Naive B cell (primary cell): ENCODE data around the gene ZAP70. TPM values are rescaled to one million over a fixed set of nuclear protein-coding genes. Genes with fewer than 3 reads are reported as not detected.

Source experiments
- ATAC-seq, 2 donors: fragments of 150-1000 bp; cut with Tn5 transposase; 2 replicates each; pipeline ENCODE4 v1.10.0; 2021; ENCODE audit warnings: low read depth in 2 of 2, mild to moderate bottlenecking in 2 of 2, moderate library complexity in 2 of 2
- DNase-seq: peaks from one replicate; pipeline ENCODE4 v3.0.0; 2022
- H3K27ac Mint-ChIP-seq, 6 donors: one replicate each; pipeline ENCODE4 v1.8.0; 2020 to 2022; ENCODE audit warnings: mild to moderate bottlenecking in 6 of 6, mixed read lengths in 6 of 6, moderate library complexity in 5 of 6, inconsistent platforms in 2 of 6
- H3K27me3 Mint-ChIP-seq, 3 donors: one replicate each; pipeline ENCODE4 v1.8.0; 2021 to 2022; ENCODE audit warnings: mixed read lengths in 3 of 3, mild to moderate bottlenecking in 1 of 3
- H3K36me3 Mint-ChIP-seq, 2 donors: one replicate each; pipeline ENCODE4 v1.8.0; 2020 to 2022; ENCODE audit warnings: mixed read lengths in 2 of 2, inconsistent platforms in 1 of 2, mild to moderate bottlenecking in 1 of 2
- H3K4me1 Mint-ChIP-seq, 3 donors: one replicate each; pipeline ENCODE4 v1.8.0; 2020 to 2022; ENCODE audit warnings: mixed read lengths in 3 of 3, inconsistent platforms in 1 of 3, mild to moderate bottlenecking in 1 of 3, moderate library complexity in 1 of 3
- H3K4me3 Mint-ChIP-seq, 8 donors: one replicate each; pipeline ENCODE4 v1.8.0; 2020 to 2022; ENCODE audit warnings: mild to moderate bottlenecking in 8 of 8, mixed read lengths in 8 of 8, moderate library complexity in 8 of 8, inconsistent platforms in 2 of 8
- H3K9me3 Mint-ChIP-seq, 7 donors: one replicate each; pipeline ENCODE4 v1.8.0; 2020 to 2022; ENCODE audit warnings: mixed read lengths in 7 of 7, mild to moderate bottlenecking in 5 of 7, inconsistent platforms in 2 of 7, moderate library complexity in 1 of 7
- polyA plus RNA-seq, 6 donors: library from polyadenylated mRNA; unstranded; fragments of 300-500 nt; fragmentation: Illumina TruSeq; gene quantifications; one replicate each; pipeline ENCODE4 v1.2.3, GENCODE V29; 2021; ENCODE audit warnings: low read depth in 6 of 6

Gene ZAP70
- polyA plus RNA-seq, 6 donors from 2014 or later, result 1.6 to 3.6 (median 2.6) TPM

GRCh38 chr2:97736185-97736584 is 22.8 kb downstream of the ZAP70 start:
- H3K36me3 Mint-ChIP-seq, result peaks cover 5 to 6% of the 10 kb centered on the region in 2 donors
- no peaks in the 10 kb centered on the region for H3K27me3 Mint-ChIP-seq
- peak overlapping the region in 1 of 8 donors; percentile 16 for H3K4me3 Mint-ChIP-seq
- peaks cover 0 to 1% (median 0%) of the 10 kb centered on the region in 7 donors for H3K9me3 Mint-ChIP-seq
- DNase-seq (no peak), ATAC-seq (no peak)
- peak overlapping the region in 1 of 6 donors; percentile 56 for H3K27ac Mint-ChIP-seq
- peaks cover 4 to 15% (median 6%) of the 10 kb centered on the region in 3 donors for H3K4me1 Mint-ChIP-seq

GRCh38 chr2:97736608-97737330 is 23.4 kb downstream of the ZAP70 start:
- Mint-ChIP-seq H3K27ac (peak overlapping the region in 2 of 6 donors; percentile 56 to 61), H3K27me3 (no peaks in the 10 kb centered on the region), H3K4me3 (no peak overlapping the region), H3K4me1 (peaks cover 6 to 16% (median 7%) of the 10 kb centered on the region in 3 donors), H3K36me3 (peaks cover 0 to under 1% of the 10 kb centered on the region in 2 donors), H3K9me3 (no peaks in the 10 kb centered on the region)
- DNase-seq (no peak), ATAC-seq (no peak)

GRCh38 chr2:97737421-97738178 is 24.2 kb downstream of the ZAP70 start:
- Mint-ChIP-seq H3K9me3 (no peaks in the 10 kb centered on the region), H3K27ac (no peak overlapping the region), H3K4me3 (no peak overlapping the region), H3K27me3 (no peaks in the 10 kb centered on the region), H3K36me3 (no peaks in the 10 kb centered on the region), H3K4me1 (peaks cover 6 to 18% (median 9%) of the 10 kb centered on the region in 3 donors)
- no peak for ATAC-seq
- DNase-seq, result no peak

GRCh38 chr2:97738179-97739019 is 25.0 kb downstream of the ZAP70 start:
- no peak for ATAC-seq

GRCh38 chr2:97739020-97739892 is 25.9 kb downstream of the ZAP70 start:
- H3K4me3 Mint-ChIP-seq, result no peak overlapping the region
- no peaks in the 10 kb centered on the region for H3K9me3 Mint-ChIP-seq
- H3K36me3 Mint-ChIP-seq, result peaks cover 0 to 7% of the 10 kb centered on the region in 2 donors
- peak overlapping the region in 2 of 6 donors; percentile 81 to 93 for H3K27ac Mint-ChIP-seq
- H3K27me3 Mint-ChIP-seq, result no peaks in the 10 kb centered on the region
- DNase-seq (no peak), ATAC-seq (no peak)
- peaks cover 9 to 22% (median 11%) of the 10 kb centered on the region in 3 donors for H3K4me1 Mint-ChIP-seq

More at GRCh38 chr2:97738179-97739019, 25.0 kb downstream of the ZAP70 start:
- no peak for DNase-seq
- Mint-ChIP-seq H3K27ac (peak overlapping the region in 3 of 6 donors; percentile 1 to 81 (median 67)), H3K9me3 (no peaks in the 10 kb centered on the region), H3K4me1 (peaks cover 6 to 20% (median 9%) of the 10 kb centered on the region in 3 donors), H3K36me3 (no peaks in the 10 kb centered on the region), H3K4me3 (no peak overlapping the region), H3K27me3 (no peaks in the 10 kb centered on the region)

- Mint-ChIP-seq H3K4me1 (peaks cover 9 to 27% (median 13%) of the 10 kb centered on the region in 3 donors), H3K27me3 (no peaks in the 10 kb centered on the region), H3K4me3 (no peak overlapping the region), H3K27ac (no peak overlapping the region), H3K36me3 (peaks cover 0 to 10% of the 10 kb centered on the region in 2 donors), H3K9me3 (no peaks in the 10 kb centered on the region)
- ATAC-seq (no peak), DNase-seq (no peak)
Observed at GRCh38 chr2:97739893-97740245, 26.5 kb downstream of the ZAP70 start.

- H3K4me1 Mint-ChIP-seq, result peaks cover 14 to 35% (median 20%) of the 10 kb centered on the region in 3 donors
- H3K27me3 Mint-ChIP-seq, result no peaks in the 10 kb centered on the region
- peak; percentile 48 to 56 for ATAC-seq
- no peaks in the 10 kb centered on the region for H3K9me3 Mint-ChIP-seq
- peaks cover 0 to 10% of the 10 kb centered on the region in 2 donors for H3K36me3 Mint-ChIP-seq
- H3K4me3 Mint-ChIP-seq, result no peak overlapping the region
- DNase-seq, result peak; percentile 25
- peak overlapping the region in 2 of 6 donors; percentile 33 to 47 for H3K27ac Mint-ChIP-seq
Observed at GRCh38 chr2:97740590-97741182, 27.3 kb downstream of the ZAP70 start.

- Mint-ChIP-seq H3K27me3 (no peaks in the 10 kb centered on the region), H3K27ac (peak overlapping the region in 3 of 6 donors; percentile 33 to 56 (median 47)), H3K4me3 (no peak overlapping the region), H3K36me3 (peaks cover 0 to 10% of the 10 kb centered on the region in 2 donors), H3K9me3 (no peaks in the 10 kb centered on the region), H3K4me1 (peaks cover 17 to 39% (median 23%) of the 10 kb centered on the region in 3 donors)
- ATAC-seq, result no peak
- DNase-seq, result no peak
Observed at GRCh38 chr2:97741251-97741650, 27.9 kb downstream of the ZAP70 start.

GRCh38 chr2:97741686-97742085 is 28.3 kb downstream of the ZAP70 start:
- H3K27me3 Mint-ChIP-seq, result no peaks in the 10 kb centered on the region
- H3K4me1 Mint-ChIP-seq, result peaks cover 16 to 39% (median 25%) of the 10 kb centered on the region in 3 donors
- peaks cover 0 to 10% of the 10 kb centered on the region in 2 donors for H3K36me3 Mint-ChIP-seq
- H3K4me3 Mint-ChIP-seq, result no peak overlapping the region
- ATAC-seq, result no peak
- peak overlapping the region in 5 of 6 donors; percentile 12 to 90 (median 56) for H3K27ac Mint-ChIP-seq
- no peaks in the 10 kb centered on the region for H3K9me3 Mint-ChIP-seq
- no peak for DNase-seq

GRCh38 chr2:97742381-97742847 is 29.0 kb downstream of the ZAP70 start:
- Mint-ChIP-seq H3K27me3 (no peaks in the 10 kb centered on the region), H3K9me3 (no peaks in the 10 kb centered on the region), H3K4me1 (peaks cover 22 to 42% (median 33%) of the 10 kb centered on the region in 3 donors), H3K4me3 (peak overlapping the region in 1 of 8 donors; percentile 15), H3K36me3 (peaks cover 0 to 10% of the 10 kb centered on the region in 2 donors), H3K27ac (peak overlapping the region in 1 of 6 donors; percentile 90)
- DNase-seq (no peak), ATAC-seq (no peak)

GRCh38 chr2:97743913-97744312 is 30.5 kb downstream of the ZAP70 start:
- DNase-seq (no peak), ATAC-seq (no peak)
- Mint-ChIP-seq H3K4me1 (peaks cover 31 to 45% (median 41%) of the 10 kb centered on the region in 3 donors), H3K27ac (peak overlapping the region in 1 of 6 donors; percentile 61), H3K27me3 (no peaks in the 10 kb centered on the region), H3K9me3 (no peaks in the 10 kb centered on the region), H3K36me3 (peaks cover 0 to 10% of the 10 kb centered on the region in 2 donors), H3K4me3 (peak overlapping the region in 1 of 8 donors; percentile 65)
